Astrocyte (in vitro differentiated cells and primary cell): ENCODE data around the gene METTL14. TPM values are rescaled to one million over a fixed set of nuclear protein-coding genes. Genes with fewer than 3 reads are reported as not detected.

ENCODE experiments used
- DNase-seq: peaks from one replicate; pipeline ENCODE4 v3.0.0-alpha.2; 2010; ENCODE audit warnings: low read depth
- FAIRE-seq: peaks from 2 replicates; lab custom pipeline; 2011; peaks lifted over from hg19 to GRCh38; lab: Jason Lieb, UNC
- H2AFZ ChIP-seq: 2 replicates; pipeline ENCODE4 v1.6.0; 2012; ENCODE audit warnings: low read depth, low read length, inconsistent platforms
- H3K27ac ChIP-seq: 2 replicates; pipeline ENCODE4 v1.5.1; 2011; ENCODE audit warnings: low read depth, low read length, inconsistent platforms
- H3K27me3 ChIP-seq: 2 replicates; pipeline ENCODE4 v1.6.0; 2011; ENCODE audit warnings: low read length, inconsistent platforms; ENCODE audit not compliant: insufficient read depth
- H3K36me3 ChIP-seq: 2 replicates; pipeline ENCODE4 v1.5.1; 2011; ENCODE audit warnings: low read length, inconsistent platforms; ENCODE audit not compliant: insufficient read depth
- H3K4me1 ChIP-seq: 2 replicates; pipeline ENCODE4 v1.5.1; 2011; ENCODE audit warnings: low read length, inconsistent platforms; ENCODE audit not compliant: insufficient read depth
- H3K4me2 ChIP-seq: 2 replicates; pipeline ENCODE4 v1.6.0; 2012; ENCODE audit warnings: low read length, inconsistent platforms
- H3K4me3 ChIP-seq: 2 replicates; pipeline ENCODE4 v1.5.1; 2011; ENCODE audit warnings: low read depth, mild to moderate bottlenecking, low read length, inconsistent platforms; ENCODE audit not compliant: insufficient read depth
- H3K79me2 ChIP-seq: 2 replicates; pipeline ENCODE4 v1.6.0; 2012; ENCODE audit warnings: mild to moderate bottlenecking, low read length, inconsistent platforms; ENCODE audit not compliant: insufficient read depth
- H3K9ac ChIP-seq: 2 replicates; pipeline ENCODE4 v1.6.0; 2012; ENCODE audit warnings: mild to moderate bottlenecking, low read length, inconsistent platforms
- H3K9me3 ChIP-seq: 2 replicates; pipeline ENCODE4 v1.5.1; 2012; ENCODE audit warnings: low read depth, mild to moderate bottlenecking, low read length, inconsistent platforms; ENCODE audit not compliant: insufficient read depth
- H4K20me1 ChIP-seq: 2 replicates; pipeline ENCODE4 v1.6.0; 2012; ENCODE audit warnings: low read length, inconsistent platforms; ENCODE audit not compliant: insufficient read depth
- H3K27ac Mint-ChIP-seq: one replicate; pipeline ENCODE4 v1.8.0; 2021; ENCODE audit warnings: mild to moderate bottlenecking, mixed read lengths; ENCODE audit not compliant: unreplicated experiment
- H3K27me3 Mint-ChIP-seq: one replicate; pipeline ENCODE4 v1.8.0; 2021; ENCODE audit warnings: low read depth, mixed read lengths; ENCODE audit not compliant: unreplicated experiment
- H3K36me3 Mint-ChIP-seq: one replicate; pipeline ENCODE4 v1.8.0; 2021; ENCODE audit warnings: low read depth, mixed read lengths; ENCODE audit not compliant: unreplicated experiment
- H3K4me1 Mint-ChIP-seq: one replicate; pipeline ENCODE4 v1.8.0; 2021; ENCODE audit warnings: low read depth, mixed read lengths; ENCODE audit not compliant: unreplicated experiment
- H3K4me3 Mint-ChIP-seq: one replicate; pipeline ENCODE4 v1.8.0; 2021; ENCODE audit warnings: mild to moderate bottlenecking, moderate library complexity, mixed read lengths; ENCODE audit not compliant: unreplicated experiment
- H3K9me3 Mint-ChIP-seq: one replicate; pipeline ENCODE4 v1.8.0; 2021; ENCODE audit warnings: mild to moderate bottlenecking, mixed read lengths; ENCODE audit not compliant: unreplicated experiment
- CTCF ChIP-seq: IDR thresholded peaks from 2 replicates; pipeline ENCODE4 v1.5.1; 2011; ENCODE audit warnings: low read depth, mild to moderate bottlenecking, inconsistent platforms, low read length, moderate library complexity; ENCODE audit not compliant: insufficient read depth
- EZH2 ChIP-seq: IDR thresholded peaks from 2 replicates; pipeline ENCODE4 v1.6.1; 2012; ENCODE audit warnings: mild to moderate bottlenecking, low read length, inconsistent platforms; ENCODE audit not compliant: insufficient read depth
- total RNA-seq: library from RNA; stranded (reverse); gene quantifications from 2 replicates; pipeline ENCODE4 v1.2.1, GENCODE V29; 2021

Gene METTL14
- total RNA-seq, 1 donor from 2014 or later = 35.2 TPM

- FAIRE-seq (no peak), DNase-seq (no peak)
- H4K20me1 ChIP-seq = peaks cover 36% of the 10 kb centered on the region
- no peaks in the 10 kb centered on the region for H3K27me3 ChIP-seq
- no peak for TF ChIP-seq EZH2
- TF ChIP-seq CTCF = no peak
- H3K4me1 Mint-ChIP-seq = peaks cover 19% of the 10 kb centered on the region
- no peaks in the 10 kb centered on the region for H3K4me1 ChIP-seq
- H3K27me3 Mint-ChIP-seq = no peaks in the 10 kb centered on the region
- H3K27ac Mint-ChIP-seq = no peak overlapping the region
- H3K36me3 Mint-ChIP-seq = peaks cover 22% of the 10 kb centered on the region
- no peak overlapping the region for H3K4me3 Mint-ChIP-seq
- no peak overlapping the region for H3K4me2 ChIP-seq
- no peak overlapping the region for H3K4me3 ChIP-seq
- no peak overlapping the region for H3K27ac ChIP-seq
- H3K9me3 ChIP-seq = no peaks in the 10 kb centered on the region
- H3K79me2 ChIP-seq = peaks cover 27% of the 10 kb centered on the region
- H3K9ac ChIP-seq = no peak overlapping the region
- peaks cover 70% of the 10 kb centered on the region for H3K36me3 ChIP-seq
- H3K9me3 Mint-ChIP-seq = no peaks in the 10 kb centered on the region
- no peak overlapping the region for H2AFZ ChIP-seq
These were observed 52.9 kb downstream of the METTL14 start for GRCh38 chr4:118738090-118738489.

GRCh38 chr4:118739022-118739713, 54.0 kb downstream of the METTL14 start:
- H3K79me2 ChIP-seq = peaks cover 35% of the 10 kb centered on the region
- no peak overlapping the region for H3K9ac ChIP-seq
- DNase-seq (no peak), FAIRE-seq (peak; percentile 26)
- H3K4me1 Mint-ChIP-seq = peaks cover 15% of the 10 kb centered on the region
- no peak overlapping the region for H3K27ac Mint-ChIP-seq
- H3K4me3 ChIP-seq = no peak overlapping the region
- no peak overlapping the region for H2AFZ ChIP-seq
- H3K4me3 Mint-ChIP-seq = no peak overlapping the region
- H3K27me3 ChIP-seq = no peaks in the 10 kb centered on the region
- H4K20me1 ChIP-seq = peaks cover 43% of the 10 kb centered on the region
- H3K9me3 ChIP-seq = no peaks in the 10 kb centered on the region
- no peak overlapping the region for H3K4me2 ChIP-seq
- peaks cover 71% of the 10 kb centered on the region for H3K36me3 ChIP-seq
- H3K27ac ChIP-seq = no peak overlapping the region
- peaks cover 27% of the 10 kb centered on the region for H3K36me3 Mint-ChIP-seq
- peaks cover 2% of the 10 kb centered on the region for H3K9me3 Mint-ChIP-seq
- no peak for TF ChIP-seq EZH2
- TF ChIP-seq CTCF = no peak
- no peaks in the 10 kb centered on the region for H3K27me3 Mint-ChIP-seq
- no peaks in the 10 kb centered on the region for H3K4me1 ChIP-seq

- Mint-ChIP-seq H3K9me3 (peaks cover 2% of the 10 kb centered on the region), H3K4me3 (no peak overlapping the region), H3K36me3 (peaks cover 19% of the 10 kb centered on the region), H3K4me1 (peaks cover 10% of the 10 kb centered on the region), H3K27me3 (no peaks in the 10 kb centered on the region), H3K27ac (no peak overlapping the region)
- Histone ChIP-seq H4K20me1 (peaks cover 49% of the 10 kb centered on the region), H3K36me3 (peaks cover 76% of the 10 kb centered on the region), H3K9me3 (no peaks in the 10 kb centered on the region), H3K27ac (no peak overlapping the region), H2AFZ (no peak overlapping the region), H3K27me3 (no peaks in the 10 kb centered on the region), H3K4me3 (no peak overlapping the region), H3K4me2 (no peak overlapping the region), H3K4me1 (no peaks in the 10 kb centered on the region), H3K79me2 (peaks cover 25% of the 10 kb centered on the region), H3K9ac (no peak overlapping the region)
- TF ChIP-seq CTCF (peak; percentile 19), EZH2 (no peak)
- no peak for DNase-seq
- no peak for FAIRE-seq
These were observed 55.7 kb downstream of the METTL14 start for GRCh38 chr4:118740869-118741268.
